HepG2 (cell line): Measurements from ENCODE around the gene KATNAL2. TPM values are rescaled to one million over a fixed set of nuclear protein-coding genes. Genes with fewer than 3 reads are reported as not detected.

Experiments used
- ESRRA ChIP-seq: sonication (generic); formaldehyde crosslinking; IDR thresholded peaks from 2 replicates; pipeline ENCODE4 v1.5.1; 2020; ENCODE audit warnings: mild to moderate bottlenecking, low read depth, missing genetic modification reagents
- NFKBIZ ChIP-seq: IDR thresholded peaks from 2 replicates; pipeline ENCODE4 v1.6.1; 2018; ENCODE audit warnings: missing genetic modification reagents, missing compliant biosample characterization
- NONO ChIP-seq, 2 experiments: fragments of 450-650 bp in 1 of 2; sonication (generic) in 1 of 2; formaldehyde crosslinking in 1 of 2; IDR thresholded peaks in 1 of 2; conservative IDR thresholded peaks in 1 of 2; 2 replicates each; pipeline versions ENCODE4 v1.6.1 to v1.8.0; 2017 to 2022; ENCODE audit warnings: mild to moderate bottlenecking in 1 of 2, missing genetic modification reagents in 1 of 2, moderate library complexity in 1 of 2
- THRA ChIP-seq: sonication (generic); formaldehyde crosslinking; IDR thresholded peaks from 2 replicates; pipeline ENCODE4 v1.4.0; 2020; ENCODE audit warnings: missing genetic modification reagents, borderline replicate concordance
- ZBTB40 ChIP-seq, 2 experiments: fragments of 450-650 bp in 1 of 2; sonication (generic) in 1 of 2; formaldehyde crosslinking in 1 of 2; IDR thresholded peaks; 2 replicates each; pipeline versions ENCODE4 v1.6.1 to v1.8.0; 2016 to 2022; ENCODE audit warnings: antibody characterized with exemption in 1 of 2, mild to moderate bottlenecking in 1 of 2, missing genetic modification reagents in 1 of 2
- ZNF12 ChIP-seq: sonication (generic); formaldehyde crosslinking; IDR thresholded peaks from 2 replicates; pipeline ENCODE4 v1.5.0; 2020; ENCODE audit warnings: missing genetic modification reagents
- ZNF7 ChIP-seq: IDR thresholded peaks from 2 replicates; pipeline ENCODE4 v1.6.1; 2016; ENCODE audit warnings: missing biosample characterization, missing genetic modification reagents
- polyA plus RNA-seq, 8 experiments: library from polyadenylated mRNA; depleted of rRNA in 3 of 8; stranded (reverse) in 7 of 8; unstranded in 1 of 8; fragments of >200 nt; fragmentation: Illumina TruSeq in 4 of 8; extraction: Trizol in 4 of 8; gene quantifications; 2 replicates each; pipeline versions ENCODE4 v1.2.1 to v1.2.3, GENCODE V29; 2011 to 2016; ENCODE audit warnings: low read depth in 4 of 8, missing spikeins in 1 of 8, mixed read lengths in 1 of 8; ENCODE audit not compliant: insufficient read depth in 1 of 8
- total RNA-seq, 5 experiments: library from RNA; depleted of rRNA; stranded (reverse); fragments of >200 nt; fragmentation: Illumina TruSeq; extraction: Trizol; gene quantifications; 2 replicates each; pipeline ENCODE4 v1.2.3, GENCODE V29; 2016; ENCODE audit warnings: low read depth in 1 of 5

KATNAL2 gene
- total and polyA plus RNA-seq, 2 of the 13 experiments (the other 11 are each of a cell fraction or from before 2014, with no cell fraction given) = not detected

- TF ChIP-seq ZBTB40 (IDR thresholded peaks at IDR 0.05) = no peak
- TF ChIP-seq ZBTB40 (CRISPR knock-in tag; IDR thresholded peaks at IDR 0.05) = no peak
- TF ChIP-seq NONO (IDR thresholded peaks at IDR 0.05) = no peak
- 0 out of 2 replicates have a peak, but pooled peaks have one; percentile 35 for TF ChIP-seq NONO (CRISPR knock-in tag; conservative IDR thresholded peaks at IDR 0.05)
- TF ChIP-seq ZNF12 (CRISPR knock-in tag) = no peak
- peak; percentile 63; the same call in 1 of the 2 replicates for TF ChIP-seq ESRRA (CRISPR knock-in tag)
- TF ChIP-seq NFKBIZ (CRISPR knock-in tag) = no peak
- TF ChIP-seq ZNF7 (CRISPR knock-in tag) = 0 out of 2 replicates have a peak, but pooled peaks have one; percentile 36
- TF ChIP-seq THRA (CRISPR knock-in tag) = no peak
Measured at GRCh38 chr18:46917803-46918600, 600 bp downstream of the KATNAL2 start (continued).
